Measurements from ENCODE around the gene PRIM1. TPM values are rescaled to one million over a fixed set of nuclear protein-coding genes. Genes with fewer than 3 reads are reported as not detected.
A peak's percentile ranks its signal among the peaks of the same experiment; 100 is the strongest.
"Not testable (repeated sequence)": the region's sequence is repeated elsewhere in the genome, so short reads cannot be mapped to it uniquely, and the experiment has no call there.

The PRIM1 gene
- polyA plus RNA-seq, 1 donor (not counting 4 experiments of a cell fraction or from before 2014, with no cell fraction given), result 12.0 TPM

DNA sequence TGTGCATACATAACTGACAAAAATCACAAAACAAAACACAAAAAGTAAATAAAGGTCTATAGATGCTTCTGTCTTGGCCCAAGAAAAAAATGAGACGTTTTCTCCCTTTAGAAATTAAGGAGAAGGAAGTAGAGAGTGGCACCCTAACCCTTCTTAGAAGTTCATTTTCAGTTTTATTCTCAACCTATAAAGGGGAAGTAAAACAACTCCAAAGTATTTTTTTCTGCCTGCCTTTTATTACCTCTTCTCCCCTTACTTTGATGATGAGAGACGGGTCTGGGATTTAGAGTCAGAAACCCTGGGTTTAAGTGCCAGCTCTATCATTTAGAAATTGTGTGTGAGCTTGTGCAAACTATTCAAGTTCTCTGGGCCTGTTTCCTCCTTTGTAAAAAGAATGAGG, 2.8 kb downstream of the PRIM1 start:
- Histone ChIP-seq H3K4me1 (ENCODE audit: control insufficient read depth, extremely low read depth, insufficient read depth, low read length) (peaks cover 7% of the 10 kb centered on the region), H3K27me3 (ENCODE audit: control insufficient read depth, extremely low read depth, insufficient read depth, low read length) (no peaks in the 10 kb centered on the region), H3K4me2 (ENCODE audit: control insufficient read depth, extremely low read depth, insufficient read depth, low read depth, low read length) (no peak overlapping the region), H3K9ac (ENCODE audit: control insufficient read depth, extremely low read depth, insufficient read depth, low read length) (no peak overlapping the region), H3K36me3 (ENCODE audit: control insufficient read depth in 2 of 2, extremely low read depth in 1 of 2, insufficient read depth in 2 of 2, low read length in 2 of 2) (peaks cover 0 to 3% of the 10 kb centered on the region in 2 experiments), H4K20me1 (ENCODE audit: control insufficient read depth, extremely low read depth, insufficient read depth, low read length) (no peaks in the 10 kb centered on the region), H3K79me2 (ENCODE audit: control insufficient read depth, insufficient read depth, low read length) (no peaks in the 10 kb centered on the region), H3K4me3 (ENCODE audit: control insufficient read depth in 2 of 3, extremely low read depth in 1 of 3, insufficient read depth in 2 of 3, low read depth in 1 of 3, low read length in 3 of 3) (no peak overlapping the region), H2AFZ (ENCODE audit: control insufficient read depth, low read length) (no peak overlapping the region), H3K27ac (ENCODE audit: control insufficient read depth, insufficient read depth, low read length) (no peak overlapping the region), H3K9me1 (ENCODE audit: control insufficient read depth, extremely low read depth, insufficient read depth, low read length) (no peaks in the 10 kb centered on the region), H3K9me3 (ENCODE audit: control insufficient read depth, low read depth, low read length) (no peaks in the 10 kb centered on the region)
- dilution Hi-C loops (cut with MboI; ENCODE audit: extremely low pct_ligation_motif_present, low sequenced_read_pairs), result no loop called here
- FAIRE-seq (no peak), DNase-seq (ENCODE audit: low read depth, low spot score) (no peak)
- TF ChIP-seq CTCF (optimal IDR thresholded peaks at IDR 0.05 in 1 of 3, IDR thresholded peaks at IDR 0.05 in 1 of 3, conservative IDR thresholded peaks at IDR 0.05 in 1 of 3; ENCODE audit: extremely low read depth in 1 of 3, insufficient read depth in 2 of 3, low read length in 3 of 3) (no peak), EZH2 (IDR thresholded peaks at IDR 0.05; ENCODE audit: low read length) (no peak)

DNA sequence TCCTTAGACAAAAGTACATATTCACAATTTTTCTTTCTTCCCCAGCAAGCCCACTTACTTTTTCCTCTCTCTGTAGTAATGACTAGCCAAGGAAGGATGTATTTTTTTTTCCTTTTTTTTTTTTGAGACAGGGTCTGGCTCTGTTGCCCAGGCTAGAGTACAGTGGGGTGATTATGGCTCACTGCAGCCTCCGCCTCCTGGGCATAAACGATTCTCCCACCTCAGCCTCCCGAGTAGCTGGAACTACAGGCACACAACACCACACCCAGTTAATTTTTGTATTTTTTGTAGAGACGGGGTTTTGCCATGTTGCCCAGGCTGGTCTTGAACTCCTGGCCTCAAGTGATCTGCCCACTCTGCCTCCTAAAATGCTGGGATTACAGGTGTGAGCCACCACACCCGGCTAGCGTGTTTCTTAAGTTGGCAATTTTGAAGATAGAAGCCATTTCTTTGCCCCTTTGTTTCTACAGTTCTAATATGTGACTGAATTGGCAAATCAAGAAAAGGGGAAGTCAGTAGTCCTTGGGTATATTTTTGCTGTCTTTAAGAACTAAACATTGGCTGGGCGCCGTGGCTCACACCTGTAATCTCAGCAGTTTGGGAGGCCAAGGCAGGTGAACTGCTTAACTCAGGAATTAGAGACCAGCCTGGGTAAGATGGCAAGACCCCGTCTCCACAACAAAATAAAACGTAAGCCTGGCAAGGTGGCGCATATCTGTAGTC, 23.8 kb downstream of the PRIM1 start:
- Histone ChIP-seq H3K79me2 (ENCODE audit: control insufficient read depth, insufficient read depth, low read length) (peaks cover 19% of the 10 kb centered on the region), H3K27me3 (ENCODE audit: control insufficient read depth, extremely low read depth, insufficient read depth, low read length) (no peaks in the 10 kb centered on the region), H3K9ac (ENCODE audit: control insufficient read depth, extremely low read depth, insufficient read depth, low read length) (no peak overlapping the region), H3K4me1 (ENCODE audit: control insufficient read depth, extremely low read depth, insufficient read depth, low read length) (peaks cover 6% of the 10 kb centered on the region), H3K27ac (ENCODE audit: control insufficient read depth, insufficient read depth, low read length) (no peak overlapping the region), H3K36me3 (ENCODE audit: control insufficient read depth in 2 of 2, extremely low read depth in 1 of 2, insufficient read depth in 2 of 2, low read length in 2 of 2) (peaks cover 0 to 5% of the 10 kb centered on the region in 2 experiments), H4K20me1 (ENCODE audit: control insufficient read depth, extremely low read depth, insufficient read depth, low read length) (peaks cover 4% of the 10 kb centered on the region), H3K4me2 (ENCODE audit: control insufficient read depth, extremely low read depth, insufficient read depth, low read depth, low read length) (no peak overlapping the region), H3K4me3 (ENCODE audit: control insufficient read depth in 2 of 3, extremely low read depth in 1 of 3, insufficient read depth in 2 of 3, low read depth in 1 of 3, low read length in 3 of 3) (no peak overlapping the region), H3K9me3 (ENCODE audit: control insufficient read depth, low read depth, low read length) (no peaks in the 10 kb centered on the region), H3K9me1 (ENCODE audit: control insufficient read depth, extremely low read depth, insufficient read depth, low read length) (no peaks in the 10 kb centered on the region), H2AFZ (ENCODE audit: control insufficient read depth, low read length) (no peak overlapping the region)
- FAIRE-seq (no peak), DNase-seq (ENCODE audit: low read depth, low spot score) (no peak)
- dilution Hi-C loops (cut with MboI; ENCODE audit: extremely low pct_ligation_motif_present, low sequenced_read_pairs), result no loop called here
- TF ChIP-seq CTCF (optimal IDR thresholded peaks at IDR 0.05 in 1 of 3, IDR thresholded peaks at IDR 0.05 in 1 of 3, conservative IDR thresholded peaks at IDR 0.05 in 1 of 3; ENCODE audit: extremely low read depth in 1 of 3, insufficient read depth in 2 of 3, low read length in 3 of 3), result no peak
- no peak for TF ChIP-seq EZH2 (IDR thresholded peaks at IDR 0.05; ENCODE audit: low read length)

- H3K9me1 ChIP-seq (ENCODE audit: control insufficient read depth, extremely low read depth, insufficient read depth, low read length); H3K27ac ChIP-seq (ENCODE audit: control insufficient read depth, insufficient read depth, low read length); dilution Hi-C loops (cut with MboI; ENCODE audit: extremely low pct_ligation_motif_present, low sequenced_read_pairs); H3K4me3 ChIP-seq (ENCODE audit: control insufficient read depth in 2 of 3, extremely low read depth in 1 of 3, insufficient read depth in 2 of 3, low read depth in 1 of 3, low read length in 3 of 3); H3K9me3 ChIP-seq (ENCODE audit: control insufficient read depth, low read depth, low read length); FAIRE-seq; H3K27me3 ChIP-seq (ENCODE audit: control insufficient read depth, extremely low read depth, insufficient read depth, low read length); DNase-seq (ENCODE audit: low read depth, low spot score); H2AFZ ChIP-seq (ENCODE audit: control insufficient read depth, low read length): not testable (repeated sequence)
- Histone ChIP-seq H3K9ac (ENCODE audit: control insufficient read depth, extremely low read depth, insufficient read depth, low read length) (peak overlapping the region; percentile 100), H3K79me2 (ENCODE audit: control insufficient read depth, insufficient read depth, low read length) (peaks cover 40% of the 10 kb centered on the region), H3K4me1 (ENCODE audit: control insufficient read depth, extremely low read depth, insufficient read depth, low read length) (peaks cover 22% of the 10 kb centered on the region), H3K4me2 (ENCODE audit: control insufficient read depth, extremely low read depth, insufficient read depth, low read depth, low read length) (peak overlapping the region; percentile 87), H4K20me1 (ENCODE audit: control insufficient read depth, extremely low read depth, insufficient read depth, low read length) (peaks cover 20% of the 10 kb centered on the region), H3K36me3 (ENCODE audit: control insufficient read depth in 2 of 2, extremely low read depth in 1 of 2, insufficient read depth in 2 of 2, low read length in 2 of 2) (peaks cover 4 to 19% of the 10 kb centered on the region in 2 experiments)
These were observed 25.9 kb downstream of the PRIM1 start for GRCh38 chr12:56726196-56726675.

Data from keratinocyte (primary cell).